ENCODE data around the gene UBE2U.

- TF ChIP-seq TAF1 (IDR thresholded peaks at IDR 0.05; ENCODE audit: borderline replicate concordance, insufficient read depth, low read length): no peak
- TF ChIP-seq POLR2AphosphoS5 (IDR thresholded peaks at IDR 0.05; ENCODE audit: low read depth, low read length): no peak
- no peak for TF ChIP-seq REST (IDR thresholded peaks at IDR 0.05; ENCODE audit: insufficient read depth in 1 of 2, low read depth in 2 of 2, low read length in 2 of 2)
- TF ChIP-seq SIN3A (IDR thresholded peaks at IDR 0.05; ENCODE audit: borderline replicate concordance, insufficient read depth, low read length): no peak
- no peak for TF ChIP-seq FOXP2 (optimal IDR thresholded peaks at IDR 0.05; ENCODE audit: borderline replicate concordance, extremely low read depth, extremely low read length, insufficient read depth)
These were observed 99.5 kb downstream of the UBE2U start for GRCh38 chr1:64302971-64303370.

Data from PFSK-1 (cell line).